HG03442 (cell line): ENCODE data around the gene NIP7.

ENCODE experiments used
- ATAC-seq: cut with Tn5 transposase; IDR thresholded peaks from one replicate; pipeline ENCODE4 v1.9.1; 2021; ENCODE audit warnings: mild to moderate bottlenecking, moderate library complexity; ENCODE audit not compliant: unreplicated experiment

NIP7 gene

GRCh38 chr16:69381231-69381630 is 41.7 kb downstream of the NIP7 start:
- no peak for ATAC-seq

GRCh38 chr16:69382421-69382820 is 42.8 kb downstream of the NIP7 start:
- no peak for ATAC-seq

- no peak for ATAC-seq
Observed at GRCh38 chr16:69384974-69385373, 45.4 kb downstream of the NIP7 start.

GRCh38 chr16:69386596-69386995 is 47.0 kb downstream of the NIP7 start:
- ATAC-seq: no peak
